OCI-M1 (cell line): ENCODE data around the gene CYTH1.

Experiments used
- DNase-seq: peaks from one replicate; lab custom pipeline; 2025; lab: John Stamatoyannopoulos, UW

CYTH1 gene

GRCh38 chr17:78715000-78715771, 66.9 kb downstream of the CYTH1 start:
- DNase-seq: no peak

- DNase-seq: no peak
These were observed 67.5 kb downstream of the CYTH1 start for GRCh38 chr17:78714534-78714933.

GRCh38 chr17:78712043-78712442, 70.0 kb downstream of the CYTH1 start:
- no peak for DNase-seq

GRCh38 chr17:78710607-78711006, 71.5 kb downstream of the CYTH1 start:
- no peak for DNase-seq

- peak; percentile 49 for DNase-seq
These were observed 72.3 kb downstream of the CYTH1 start for GRCh38 chr17:78709751-78710181.

- no peak for DNase-seq
These were observed 72.9 kb downstream of the CYTH1 start for GRCh38 chr17:78709119-78709681.

GRCh38 chr17:78708510-78708973, 73.5 kb downstream of the CYTH1 start:
- DNase-seq: peak; percentile 76

GRCh38 chr17:78707923-78708322, 74.2 kb downstream of the CYTH1 start:
- no peak for DNase-seq

GRCh38 chr17:78707016-78707415, 75.1 kb downstream of the CYTH1 start:
- no peak for DNase-seq

- no peak for DNase-seq
These were observed 75.7 kb downstream of the CYTH1 start for GRCh38 chr17:78706271-78706915.

GRCh38 chr17:78705071-78705470, 77.0 kb downstream of the CYTH1 start:
- no peak for DNase-seq

GRCh38 chr17:78704594-78704993, 77.5 kb downstream of the CYTH1 start:
- no peak for DNase-seq

GRCh38 chr17:78697554-78698343, 84.3 kb downstream of the CYTH1 start:
- DNase-seq: no peak

- DNase-seq: no peak
These were observed 85.0 kb downstream of the CYTH1 start for GRCh38 chr17:78697122-78697521.

GRCh38 chr17:78696016-78696982, 85.8 kb downstream of the CYTH1 start:
- DNase-seq: no peak

- DNase-seq: no peak
These were observed 87.1 kb downstream of the CYTH1 start for GRCh38 chr17:78694805-78695531.

GRCh38 chr17:78693346-78694083, 88.6 kb downstream of the CYTH1 start:
- no peak for DNase-seq

- no peak for DNase-seq
These were observed 89.5 kb downstream of the CYTH1 start for GRCh38 chr17:78692460-78693010.

- no peak for DNase-seq
These were observed 93.0 kb downstream of the CYTH1 start for GRCh38 chr17:78689029-78689428.
